ENCODE measurements around the gene CPB2.
A peak's percentile ranks its signal among the peaks of the same experiment; 100 is the strongest.

CPB2 gene

DNA sequence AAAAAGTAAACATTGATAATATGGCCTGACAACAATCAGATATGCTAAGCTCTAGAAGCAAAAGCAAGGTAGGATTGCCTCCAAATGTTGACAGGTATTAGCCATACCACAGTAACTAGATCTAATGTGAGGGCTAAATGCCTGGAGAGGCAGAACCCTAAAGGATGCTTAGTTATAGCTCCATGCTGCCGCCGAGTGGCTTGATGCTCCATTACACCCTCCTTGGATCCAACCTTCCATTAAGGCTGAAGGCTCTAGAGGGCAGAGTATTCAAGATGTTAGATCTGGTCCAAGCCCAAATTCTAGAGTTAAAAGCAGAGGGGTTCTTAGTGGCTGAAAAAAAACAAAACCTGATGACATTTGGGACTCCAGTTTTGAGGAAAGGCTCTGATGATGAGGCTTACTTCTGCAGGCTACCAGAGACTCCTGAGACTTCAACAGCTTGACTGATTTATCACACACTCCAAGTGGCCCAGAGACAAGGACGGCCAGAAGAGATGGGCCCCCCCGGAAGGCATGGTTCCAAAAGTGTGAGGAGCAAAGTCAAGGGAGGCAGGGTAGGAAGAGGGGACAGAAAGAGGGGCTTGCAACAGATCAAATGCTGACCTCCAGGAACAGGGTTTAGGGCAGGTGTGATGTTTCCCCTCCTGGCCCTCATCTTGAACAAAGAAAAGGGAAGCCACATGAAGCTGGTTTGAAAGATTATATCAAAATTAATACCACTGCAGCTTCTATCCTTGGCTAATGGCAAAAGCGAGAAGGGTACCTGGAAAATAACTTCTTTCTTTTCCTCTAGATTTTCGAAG is 21.9 kb upstream of the CPB2 start:
- FAIRE-seq = peak; percentile 71

DNA sequence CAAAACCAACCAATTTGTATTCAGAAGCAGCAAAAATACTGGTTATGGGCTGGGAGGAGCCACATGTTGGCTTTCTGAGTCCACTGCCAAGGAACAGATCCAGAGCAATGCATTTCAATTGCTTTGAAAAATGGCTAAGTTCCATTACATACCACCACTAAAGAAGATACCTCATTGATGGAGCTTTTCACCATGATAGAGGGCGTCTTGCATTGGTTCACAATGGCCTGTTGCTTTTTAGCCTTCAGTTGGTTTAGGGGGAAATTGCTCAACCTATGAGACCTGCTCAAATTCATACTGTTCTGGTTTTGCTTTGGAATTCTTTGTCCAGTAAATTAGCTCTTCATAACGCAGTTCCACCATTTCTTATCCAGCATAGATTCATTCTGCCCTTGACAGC is 21.2 kb upstream of the CPB2 start:
- no peak for FAIRE-seq

- FAIRE-seq = no peak
These were observed 20.4 kb upstream of the CPB2 start for GRCh38 chr13:46124967-46125933.

GRCh38 chr13:46124531-46124966 is 19.7 kb upstream of the CPB2 start:
- no peak for FAIRE-seq

- no peak for FAIRE-seq
These were observed 17.5 kb upstream of the CPB2 start for GRCh38 chr13:46122304-46122703.

- no peak for FAIRE-seq
These were observed 16.8 kb upstream of the CPB2 start for GRCh38 chr13:46121597-46122163.

DNA sequence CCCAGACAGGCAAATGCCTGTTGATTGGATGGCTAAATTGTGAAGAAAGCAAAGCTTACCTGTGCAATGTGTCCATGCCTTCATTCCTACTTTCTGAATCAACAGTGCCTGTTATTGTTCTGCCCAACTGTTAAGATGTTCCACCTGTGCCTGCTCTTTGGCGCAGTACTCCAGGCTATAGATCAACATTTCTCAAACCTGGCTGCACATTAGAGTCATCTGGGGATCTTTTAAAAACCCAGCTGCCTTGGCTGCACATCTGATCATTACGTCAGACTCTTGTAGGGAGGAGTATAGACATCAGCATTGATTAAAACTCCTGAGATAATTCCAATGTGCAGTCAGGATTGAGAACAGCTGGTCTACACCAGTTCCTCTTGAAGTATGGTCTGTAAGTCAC is 16.2 kb upstream of the CPB2 start:
- no peak for FAIRE-seq

DNA sequence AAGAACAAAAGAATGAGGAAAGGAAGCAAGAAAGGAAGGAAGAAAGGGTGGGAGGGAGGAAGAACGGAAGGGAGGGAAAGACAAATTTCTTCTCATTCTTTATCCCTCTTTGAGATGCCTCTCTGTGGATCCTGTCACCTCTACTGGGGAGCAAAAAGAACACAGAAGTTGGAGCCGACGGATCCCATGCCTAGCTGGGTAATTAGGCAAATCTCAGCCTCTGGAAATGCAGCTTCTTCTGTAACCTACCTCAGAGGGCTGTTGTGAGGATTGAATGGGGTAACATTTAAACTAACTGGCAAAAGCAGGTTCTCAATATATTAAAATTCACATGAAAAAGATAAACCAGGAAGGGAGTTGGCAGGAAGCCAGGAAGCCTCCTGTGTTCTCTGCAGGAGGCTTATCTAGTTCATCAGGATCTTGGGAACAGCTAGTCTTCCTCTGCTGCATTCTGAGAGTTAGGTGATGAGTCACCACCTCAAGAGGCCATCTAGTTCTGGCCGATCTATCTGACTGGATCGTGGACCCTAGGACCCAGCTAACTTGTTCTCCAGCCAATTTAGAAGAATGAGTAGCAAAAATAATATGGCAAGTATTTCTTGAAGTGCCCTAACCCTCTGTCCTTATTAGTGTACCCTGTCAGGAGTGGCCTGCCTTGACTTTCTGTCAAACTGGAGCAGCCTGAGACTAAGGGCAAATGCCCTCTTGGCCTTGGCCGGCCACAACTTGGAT is 15.2 kb upstream of the CPB2 start:
- FAIRE-seq = no peak

DNA sequence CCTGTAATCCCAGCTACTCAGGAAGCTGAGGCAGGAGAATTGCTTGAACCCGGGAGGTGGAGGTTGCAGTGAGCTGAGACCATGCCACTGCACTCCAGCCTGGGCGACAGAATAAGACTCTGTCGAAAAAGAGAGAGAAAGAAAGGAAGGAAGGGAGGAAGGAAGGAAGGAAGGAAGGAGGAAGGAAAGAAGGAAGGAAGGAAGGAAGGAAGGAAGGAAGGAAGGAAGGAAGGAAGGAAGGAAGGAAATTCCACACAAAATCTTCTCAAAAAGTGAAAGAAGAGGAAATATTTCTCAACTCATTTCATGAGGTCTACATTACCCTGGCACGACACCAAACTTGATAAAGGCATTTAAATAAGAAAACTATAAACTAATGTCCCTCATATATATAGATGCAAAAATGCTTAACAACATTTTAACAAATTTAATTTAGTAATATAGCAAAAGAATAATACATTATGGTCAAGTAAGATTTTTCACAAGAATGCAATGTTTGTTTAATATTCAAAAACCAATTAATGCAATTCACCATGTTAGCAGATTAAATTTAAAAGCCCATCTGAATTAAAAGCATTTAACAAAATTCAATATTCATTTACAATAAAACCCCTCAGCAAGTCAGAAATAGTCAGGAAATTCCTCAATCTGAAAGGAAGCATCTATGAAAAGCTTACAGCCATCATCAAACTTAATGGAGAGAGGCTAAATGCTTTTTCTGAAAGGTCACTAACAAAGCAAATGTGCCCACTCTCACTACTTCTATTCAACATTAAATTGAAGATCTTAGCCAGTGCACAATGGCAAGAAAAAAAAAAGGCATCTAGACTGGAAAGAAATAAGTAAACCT is 12.0 kb upstream of the CPB2 start:
- FAIRE-seq = peak; percentile 47

GRCh38 chr13:46114613-46115012 is 9.8 kb upstream of the CPB2 start:
- FAIRE-seq = no peak

GRCh38 chr13:46113596-46113995 is 8.8 kb upstream of the CPB2 start:
- no peak for FAIRE-seq

DNA sequence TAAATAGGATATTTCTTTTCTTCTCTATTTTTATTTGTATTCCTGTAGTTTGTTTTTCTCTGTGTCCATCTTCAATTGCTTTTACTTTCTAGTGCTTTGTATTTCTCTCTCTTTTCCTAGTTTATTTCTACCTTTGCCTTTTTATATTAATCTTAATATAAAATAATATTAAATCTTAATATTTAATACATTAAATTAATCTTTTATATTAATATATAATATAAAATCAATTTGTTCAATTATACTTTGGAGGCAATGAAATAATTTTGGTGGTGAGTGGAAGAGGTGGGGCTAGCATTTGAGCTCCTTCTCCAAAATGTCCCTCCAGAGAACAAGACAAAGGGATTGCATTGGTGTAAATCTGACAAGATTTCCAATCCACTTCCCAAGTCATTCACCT is 6.3 kb upstream of the CPB2 start:
- FAIRE-seq = no peak

- no peak for FAIRE-seq
These were observed 4.6 kb upstream of the CPB2 start for GRCh38 chr13:46109451-46109850.

- no peak for FAIRE-seq
These were observed 2.1 kb upstream of the CPB2 start for GRCh38 chr13:46106839-46107371.

- FAIRE-seq = no peak
These were observed 1.8 kb downstream of the CPB2 start for GRCh38 chr13:46103037-46103436.

- no peak for FAIRE-seq
These were observed 2.6 kb downstream of the CPB2 start for GRCh38 chr13:46102255-46102605.

GRCh38 chr13:46101484-46102254 is 3.2 kb downstream of the CPB2 start:
- no peak for FAIRE-seq

GRCh38 chr13:46101002-46101401 is 3.8 kb downstream of the CPB2 start:
- FAIRE-seq = no peak

- FAIRE-seq = no peak
These were observed 4.5 kb downstream of the CPB2 start for GRCh38 chr13:46100191-46100815.

- no peak for FAIRE-seq
These were observed 7.2 kb downstream of the CPB2 start for GRCh38 chr13:46097663-46098062.

Measured in A204.1 (cell line).